ENCODE measurements around the gene CC2D1B. TPM values are rescaled to one million over a fixed set of nuclear protein-coding genes. Genes with fewer than 3 reads are reported as not detected.

The CC2D1B gene
- total RNA-seq, 1 donor from 2014 or later: 10.1 TPM

Other genes starting within 250 kb of the CC2D1B start
- gene ZFYVE9, start 224.1 kb downstream of the CC2D1B start, total RNA-seq: 85.6 TPM
- 0.94 TPM for gene ORC1, start 38.2 kb upstream of the CC2D1B start, total RNA-seq
- 19.5 TPM for gene PRPF38A, start 38.4 kb upstream of the CC2D1B start, total RNA-seq
- 159 TPM for gene TUT4, start 186.9 kb upstream of the CC2D1B start, total RNA-seq
- 20.9 TPM for gene GPX7, start 236.2 kb upstream of the CC2D1B start, total RNA-seq